Adrenal gland (tissue), 12 donors: ENCODE results near the gene CCDC172. TPM values are rescaled to one million over a fixed set of nuclear protein-coding genes. Genes with fewer than 3 reads are reported as not detected.

Experiments used
- DNase-seq, 7 donors: peaks; one replicate each; pipeline ENCODE4 v3.0.0-alpha.2; 2019 to 2020
- H3K27ac ChIP-seq, 5 donors: fragments of 200-600 bp; sonication (generic) in 4 of 5; 1 replicate in 3 of 5; 2 replicates in 2 of 5; pipeline versions ENCODE4 v1.5.1 to v1.8.0; 2016 to 2020; ENCODE audit warnings: mild to moderate bottlenecking in 1 of 5
- H3K27me3 ChIP-seq: fragments of 200-600 bp; 2 replicates; pipeline ENCODE4 v1.8.0; 2021
- H3K36me3 ChIP-seq, 2 donors: fragments of 200-600 bp; replicated peaks in 1 of 2; 1 replicate in 1 of 2; 2 replicates in 1 of 2; pipeline versions ENCODE4 v1.5.1 to v1.8.0; 2018 to 2022
- H3K4me1 ChIP-seq, 2 donors: fragments of 200-600 bp; replicated peaks in 1 of 2; 1 replicate in 1 of 2; 2 replicates in 1 of 2; pipeline versions ENCODE4 v1.5.1 to v1.8.0; 2018 to 2021
- H3K4me3 ChIP-seq, 4 donors: fragments of 200-600 bp; sonication (generic) in 3 of 4; one replicate each; pipeline ENCODE4 v1.5.1; 2016 to 2018
- H3K9me3 ChIP-seq, 3 donors: fragments of 200-600 bp; sonication (generic) in 1 of 3; replicated peaks in 1 of 3; 1 replicate in 2 of 3; 2 replicates in 1 of 3; pipeline versions ENCODE4 v1.5.1 to v1.8.0; 2016 to 2021
- CTCF ChIP-seq, 6 experiments: fragments of 450-650 bp in 4 of 6; fragments of 200-600 bp in 2 of 6; sonication (generic) in 1 of 6; IDR thresholded peaks; 1 replicate in 5 of 6; 2 replicates in 1 of 6; pipeline versions ENCODE4 v1.5.1 to v1.8.0; 2016 to 2021; ENCODE audit warnings: antibody characterized with exemption in 6 of 6, mild to moderate bottlenecking in 2 of 6, moderate library complexity in 1 of 6
- POLR2A ChIP-seq, 2 donors: fragments of 450-650 bp; IDR thresholded peaks; one replicate each; pipeline ENCODE4 v1.6.1; 2017; ENCODE audit warnings: antibody characterized with exemption in 2 of 2, mild to moderate bottlenecking in 2 of 2, moderate library complexity in 1 of 2
- WGBS, 4 donors: extraction: QIAGEN DNeasy Blood & Tissue Kit in 2 of 4; methylation state at CpG; one replicate each; pipeline versions ENCODE4 v1.1.5 to v1.1.7; 2013 to 2017; 5-methylcytosine and 5-hydroxymethylcytosine counted together
- intact Hi-C, 2 donors: fragments of 100-400 bp; cut with DNase I; formaldehyde crosslinking; loops; one replicate each; pipeline versions ENCODE4 v1.14.1 to v1.15.0; 2022 to 2023
- polyA plus RNA-seq, 3 donors: library from polyadenylated mRNA; stranded (reverse); fragments of 200-250 nt in 2 of 3; fragments of 350-450 nt in 1 of 3; fragmentation: Illumina TruSeq in 1 of 3; extraction: RNeasy Lipid Tissue Mini Kit (QIAGEN cat#74804) in 1 of 3; gene quantifications; one replicate each; pipeline ENCODE4 v1.2.3, GENCODE V29; 2013 to 2014
- total RNA-seq, 9 donors: library from RNA; depleted of rRNA in 4 of 9; stranded (reverse); fragments of >200 nt in 4 of 9; fragments of 120-200 nt in 1 of 9; fragmentation: NEBNext Ultra II Directional in 1 of 9; extraction: Animal tissue kit (Norgen Biotek cat#: 25700) in 1 of 9; gene quantifications; one replicate each; pipeline versions ENCODE4 v1.1.0 to v1.2.4, GENCODE V29; 2013 to 2023
- donor health status: healthy with polysubstance abuse.
- donor health status: Bipolar disorder and iron deficiency.
- donor health status: DM: yes; HTN: yes; CAD: no.
- donor health status: DM: no; HTN: no; CAD: no.
- donor health status: DM: no; HTN: no; CAD: no.
- donor health status: DM: yes; HTN: yes; CAD: no.

CCDC172 gene
- total and polyA plus RNA-seq, 12 donors: 0.16 to 1.5 TPM; not detected in 10

GRCh38 chr10:116312548-116312947 lies 11.7 kb upstream of the CCDC172 start:
- no peak for TF ChIP-seq CTCF (IDR thresholded peaks at IDR 0.05)
- TF ChIP-seq POLR2A (IDR thresholded peaks at IDR 0.05): no peak
- Histone ChIP-seq H3K36me3 (no peaks in the 10 kb centered on the region), H3K4me3 (no peak overlapping the region), H3K4me1 (no peaks in the 10 kb centered on the region), H3K9me3 (no peaks in the 10 kb centered on the region), H3K27me3 (no peaks in the 10 kb centered on the region), H3K27ac (no peak overlapping the region)
- no peak for DNase-seq
- intact Hi-C loops: no loop called here
- WGBS, 4 donors: 77 to 90% (median 83%) methylated on average over 4 of the region's 4 CpGs

GRCh38 chr10:116316503-116316902 lies 7.7 kb upstream of the CCDC172 start:
- 35 to 39% (median 38%) methylated on average over 2 of the region's 2 CpGs for WGBS, 4 donors
- no peaks in the 10 kb centered on the region for H3K9me3 ChIP-seq
- H3K27ac ChIP-seq: no peak overlapping the region
- no peaks in the 10 kb centered on the region for H3K27me3 ChIP-seq
- TF ChIP-seq POLR2A (IDR thresholded peaks at IDR 0.05): no peak
- TF ChIP-seq CTCF (IDR thresholded peaks at IDR 0.05): no peak
- intact Hi-C loops: no loop called here
- no peaks in the 10 kb centered on the region for H3K4me1 ChIP-seq
- H3K4me3 ChIP-seq: no peak overlapping the region
- no peak for DNase-seq
- H3K36me3 ChIP-seq: no peaks in the 10 kb centered on the region

DNA sequence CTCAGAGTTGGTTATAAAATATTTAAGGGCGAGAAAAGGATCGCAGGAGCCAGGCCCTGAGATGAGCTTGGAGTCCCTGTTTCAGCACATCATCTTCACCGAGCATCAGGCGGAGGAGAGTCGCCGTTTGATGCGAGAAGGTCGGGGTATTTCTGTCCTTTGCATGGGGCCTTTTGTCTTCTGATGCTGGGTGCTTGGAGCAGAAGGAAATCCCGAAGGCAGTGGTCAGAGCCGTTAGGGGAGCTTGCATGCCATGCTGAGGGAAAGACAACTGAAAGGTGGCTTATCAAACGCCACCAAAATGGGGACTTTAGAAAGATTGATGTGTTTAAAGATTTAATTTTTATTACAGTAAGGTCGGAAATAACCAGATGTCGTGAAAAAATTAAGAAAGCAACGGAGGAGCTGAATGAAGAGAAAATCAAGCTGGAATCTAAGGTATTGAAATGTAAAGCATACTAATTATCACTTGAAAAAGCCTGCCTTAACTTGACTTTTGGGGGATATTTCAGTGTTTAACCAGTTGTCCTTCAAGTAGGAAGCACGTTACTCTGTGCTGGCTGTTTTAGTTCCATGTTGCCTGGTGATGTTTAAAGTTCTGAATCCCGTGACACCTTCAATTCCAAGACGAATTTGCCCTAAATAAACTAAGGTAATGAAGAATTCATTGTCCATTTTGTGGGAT lies 845 bp downstream of the CCDC172 start:
- TF ChIP-seq CTCF (IDR thresholded peaks at IDR 0.05) (no peak), POLR2A (IDR thresholded peaks at IDR 0.05) (no peak)
- H3K27me3 ChIP-seq: peaks cover 8% of the 10 kb centered on the region
- no peaks in the 10 kb centered on the region for H3K9me3 ChIP-seq
- no peaks in the 10 kb centered on the region for H3K36me3 ChIP-seq
- no peak overlapping the region for H3K4me3 ChIP-seq
- intact Hi-C loops: no loop called here
- H3K27ac ChIP-seq: no peak overlapping the region
- 57 to 63% (median 60%) methylated on average over 17 of the region's 17 CpGs for WGBS, 4 donors
- no peak for DNase-seq
- H3K4me1 ChIP-seq: no peaks in the 10 kb centered on the region

- Histone ChIP-seq H3K36me3 (no peaks in the 10 kb centered on the region), H3K4me3 (no peak overlapping the region), H3K4me1 (no peaks in the 10 kb centered on the region), H3K27ac (no peak overlapping the region), H3K27me3 (peaks cover 8% of the 10 kb centered on the region), H3K9me3 (no peaks in the 10 kb centered on the region)
- intact Hi-C loops: no loop called here
- WGBS, 4 donors: 77 to 89% (median 86%) methylated on average over 2 of the region's 2 CpGs
- DNase-seq: no peak
- TF ChIP-seq POLR2A (IDR thresholded peaks at IDR 0.05): no peak
- TF ChIP-seq CTCF (IDR thresholded peaks at IDR 0.05): no peak
Observed at GRCh38 chr10:116325987-116326386, 1.7 kb downstream of the CCDC172 start.
